Measurements from ENCODE around the gene ABHD10.

DNA sequence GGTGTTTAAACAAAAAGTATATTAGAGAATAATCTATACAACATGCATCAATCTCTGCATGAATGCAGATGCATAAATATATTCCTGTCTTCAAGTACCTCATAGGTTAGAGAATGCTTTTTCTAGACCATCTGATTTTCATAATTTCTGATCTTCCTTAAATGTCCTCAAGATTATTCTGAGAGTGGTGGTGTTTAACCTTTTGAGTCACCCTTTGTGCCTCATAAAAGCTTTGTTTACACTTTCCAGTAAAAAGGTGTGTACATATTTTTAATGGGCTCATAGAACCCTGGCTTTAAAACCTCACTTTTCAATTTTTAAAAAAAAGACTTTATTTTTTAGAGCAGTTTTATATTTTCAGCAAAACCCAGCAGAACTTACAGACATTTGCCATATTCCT lies 41.0 kb upstream of the ABHD10 start:
- TF ChIP-seq, protein P1, sequence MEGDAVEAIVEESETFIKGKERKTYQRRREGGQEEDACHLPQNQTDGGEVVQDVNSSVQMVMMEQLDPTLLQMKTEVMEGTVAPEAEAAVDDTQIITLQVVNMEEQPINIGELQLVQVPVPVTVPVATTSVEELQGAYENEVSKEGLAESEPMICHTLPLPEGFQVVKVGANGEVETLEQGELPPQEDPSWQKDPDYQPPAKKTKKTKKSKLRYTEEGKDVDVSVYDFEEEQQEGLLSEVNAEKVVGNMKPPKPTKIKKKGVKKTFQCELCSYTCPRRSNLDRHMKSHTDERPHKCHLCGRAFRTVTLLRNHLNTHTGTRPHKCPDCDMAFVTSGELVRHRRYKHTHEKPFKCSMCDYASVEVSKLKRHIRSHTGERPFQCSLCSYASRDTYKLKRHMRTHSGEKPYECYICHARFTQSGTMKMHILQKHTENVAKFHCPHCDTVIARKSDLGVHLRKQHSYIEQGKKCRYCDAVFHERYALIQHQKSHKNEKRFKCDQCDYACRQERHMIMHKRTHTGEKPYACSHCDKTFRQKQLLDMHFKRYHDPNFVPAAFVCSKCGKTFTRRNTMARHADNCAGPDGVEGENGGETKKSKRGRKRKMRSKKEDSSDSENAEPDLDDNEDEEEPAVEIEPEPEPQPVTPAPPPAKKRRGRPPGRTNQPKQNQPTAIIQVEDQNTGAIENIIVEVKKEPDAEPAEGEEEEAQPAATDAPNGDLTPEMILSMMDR (IDR thresholded peaks at IDR 0.05) = no peak
- no peak for TF ChIP-seq POLR2AphosphoS5 (IDR thresholded peaks at IDR 0.05)
- no peak for TF ChIP-seq POLR2A (IDR thresholded peaks at IDR 0.05)
